ENCODE results near the gene CORO2A. TPM values are rescaled to one million over a fixed set of nuclear protein-coding genes. Genes with fewer than 3 reads are reported as not detected.

CORO2A gene
- total and polyA plus RNA-seq, 2 of the 4 experiments (the other 2 are of a cell fraction), result 1.9 to 2.2 TPM

- Histone ChIP-seq H3K4me2 (ENCODE audit: low read depth, low read length) (no peak overlapping the region), H3K27ac (ENCODE audit: insufficient read depth, low read length) (no peak overlapping the region), H2BK120ac (ENCODE audit: low read depth, low read length) (no peak overlapping the region), H3K79me1 (ENCODE audit: low read depth in 1 of 2, low read length in 2 of 2) (no peaks in the 10 kb centered on the region), H4K20me1 (ENCODE audit: insufficient read depth, low read length) (no peaks in the 10 kb centered on the region), H2AK5ac (ENCODE audit: low read depth, low read length) (no peak overlapping the region), H3K23ac (ENCODE audit: low read depth, low read length) (no peak overlapping the region), H3K4ac (ENCODE audit: low read depth, low read length) (no peak overlapping the region), H3K18ac (ENCODE audit: low read depth, low read length) (no peak overlapping the region), H3K14ac (replicated peaks; ENCODE audit: low read depth, low read length) (no peak overlapping the region), H2BK15ac (ENCODE audit: low read depth, low read length) (no peak overlapping the region), H3K9me3 (ENCODE audit: control insufficient read depth, insufficient read depth, low read length) (no peaks in the 10 kb centered on the region), H2BK20ac (ENCODE audit: low read depth, low read length) (no peak overlapping the region), H3K56ac (ENCODE audit: extremely low read depth, insufficient read depth, low read length) (no peak overlapping the region), H3K36me3 (ENCODE audit: control insufficient read depth, insufficient read depth, low read length) (no peaks in the 10 kb centered on the region), H3K4me1 (ENCODE audit: control insufficient read depth, insufficient read depth, low read length) (no peaks in the 10 kb centered on the region), H2AFZ (replicated peaks; ENCODE audit: low read length, poor library complexity) (no peak overlapping the region), H2AK9ac (replicated peaks; ENCODE audit: low read depth, low read length, poor library complexity) (no peak overlapping the region), H4K5ac (ENCODE audit: low read depth, low read length) (no peak overlapping the region), H3K4me3 (ENCODE audit: insufficient read depth, low read depth, low read length) (no peak overlapping the region), H4K8ac (ENCODE audit: low read depth in 2 of 2, low read length in 2 of 2) (no peak overlapping the region), H4K91ac (ENCODE audit: insufficient read depth, low read depth, low read length) (no peak overlapping the region), H3K9ac (ENCODE audit: low read depth, low read length) (no peak overlapping the region), H2BK5ac (ENCODE audit: low read depth, low read length, poor library complexity, severe bottlenecking) (no peak overlapping the region), H3K27me3 (ENCODE audit: control insufficient read depth, insufficient read depth, low read length) (0 out of 2 replicates have a peak, but pooled peaks cover 3% of the 10 kb centered on the region), H3K9me1 (ENCODE audit: insufficient read depth, low read length) (no peaks in the 10 kb centered on the region)
- DNase-seq, result no peak
- in situ Hi-C loops (cut with MboI; ENCODE audit: low sequenced_read_pairs) (no loop called here), dilution Hi-C loops (cut with HindIII; ENCODE audit: low sequenced_read_pairs, unreplicated experiment) (no loop called here), intact Hi-C loops (cut with micrococcal nuclease) (no loop called here)
- ChIA-PET CTCF (interaction anchor here (1.1 kb wide), 1 partner anchor 264 kb away, joined by 4 read pairs; no protein-coding TSS in a partner anchor), POLR2A (ENCODE audit: unreplicated experiment) (no interaction called here)
- no peak for ATAC-seq (ENCODE audit: low read depth)
- BruUV-seq (replicated peaks), result no TSS peak
- no peak for TF ChIP-seq FOS (IDR thresholded peaks at IDR 0.05; ENCODE audit: low read depth, low read length)
- no peak for TF ChIP-seq SMC3 (IDR thresholded peaks at IDR 0.05; ENCODE audit: low read depth, low read length)
- no peak for TF ChIP-seq MAZ (IDR thresholded peaks at IDR 0.05; ENCODE audit: borderline replicate concordance, low read depth, low read length)
- TF ChIP-seq ELK1 (IDR thresholded peaks at IDR 0.05; ENCODE audit: borderline replicate concordance, low read depth, low read length), result no peak
- TF ChIP-seq BHLHE40 (IDR thresholded peaks at IDR 0.05; ENCODE audit: low read depth, low read length), result no peak
- TF ChIP-seq NFE2L2 (IDR thresholded peaks at IDR 0.05; ENCODE audit: low read depth, low read length), result no peak
- TF ChIP-seq CTCF (conservative IDR thresholded peaks at IDR 0.05; ENCODE audit: low read depth, low read length), result no peak
- WGBS, 2 experiments (ENCODE audit: extremely low coverage in 2 of 2, insufficient read length in 1 of 2), result 54% methylated on average over 2 of the region's 5 CpGs; no CpG with 5 or more reads in 1 of the 2 experiments
These were observed 4.5 kb downstream of the CORO2A start for GRCh38 chr9:98187926-98188325.

Measured in IMR-90 (cell line).